SK-N-SH (cell line): Measurements from ENCODE around the gene KRTAP21-3. TPM values are rescaled to one million over a fixed set of nuclear protein-coding genes. Genes with fewer than 3 reads are reported as not detected.

Experiments used
- CTCF ChIA-PET: fragments of 300-600, 350-600 bp; formaldehyde crosslinking; extraction: SDS; loops from one replicate; lab custom pipeline; 2021; lab: Yijun Ruan, JAX
- POLR2A ChIA-PET: fragments of 350-600 bp; sonication (Branson Sonifier 250); formaldehyde crosslinking; extraction: SDS; loops from one replicate; lab custom pipeline; 2020; ENCODE audit warnings: antibody characterized with exemption, inconsistent platforms; lab: Yijun Ruan, JAX
- DNase-seq: peaks from one replicate; pipeline ENCODE4 v3.0.0; 2012
- H2AFZ ChIP-seq: fragments of 200-600 bp; sonication (generic); 2 replicates; pipeline ENCODE4 v1.8.1; 2016; ENCODE audit warnings: antibody characterized with exemption, mild to moderate bottlenecking, low read depth
- H3F3A ChIP-seq: fragments of 200-600 bp; sonication (generic); replicated peaks from 2 replicates; pipeline ENCODE3; 2016; ENCODE audit warnings: antibody characterized with exemption, mild to moderate bottlenecking; ENCODE audit not compliant: insufficient read depth
- H3K27ac ChIP-seq, 2 experiments: fragments of 200-500 bp in 1 of 2; fragments of 200-600 bp in 1 of 2; sonication (Bioruptor generic) in 1 of 2; sonication (generic), shearing (Covaris generic) in 1 of 2; 2 replicates each; pipeline versions ENCODE4 v1.5.1 to v1.6.1; 2014 to 2016; ENCODE audit warnings: low read depth in 2 of 2, inconsistent platforms in 1 of 2, low read length in 1 of 2, mild to moderate bottlenecking in 1 of 2, mixed read lengths in 1 of 2
- H3K27me3 ChIP-seq: fragments of 200-600 bp; sonication (generic), shearing (Covaris generic); 2 replicates; pipeline ENCODE4 v1.6.1; 2016; ENCODE audit warnings: mixed run types; ENCODE audit not compliant: insufficient read depth
- H3K36me3 ChIP-seq, 2 experiments: fragments of 200-500 bp in 1 of 2; fragments of 200-600 bp in 1 of 2; sonication (Bioruptor generic) in 1 of 2; sonication (generic) in 1 of 2; replicated peaks in 1 of 2; 2 replicates each; pipeline versions ENCODE3 to v1.5.1; 2014 to 2016; ENCODE audit warnings: low read length in 1 of 2, mild to moderate bottlenecking in 1 of 2; ENCODE audit not compliant: insufficient read depth in 2 of 2, control insufficient read depth in 1 of 2
- H3K4me1 ChIP-seq, 2 experiments: fragments of 200-500 bp in 1 of 2; fragments of 200-600 bp in 1 of 2; sonication (Bioruptor generic) in 1 of 2; sonication (generic), shearing (Covaris generic) in 1 of 2; 2 replicates each; pipeline versions ENCODE4 v1.5.1 to v1.6.1; 2014 to 2016; ENCODE audit warnings: low read depth in 1 of 2, low read length in 1 of 2, mixed run types in 1 of 2; ENCODE audit not compliant: insufficient read depth in 2 of 2, control insufficient read depth in 1 of 2
- H3K4me2 ChIP-seq: fragments of 200-600 bp; sonication (generic), shearing (Covaris generic); 2 replicates; pipeline ENCODE4 v1.6.1; 2017; ENCODE audit warnings: mixed run types
- H3K4me3 ChIP-seq, 2 experiments: fragments of 200-500 bp in 1 of 2; fragments of 200-600 bp in 1 of 2; sonication (Bioruptor generic) in 1 of 2; sonication (generic), shearing (Covaris generic) in 1 of 2; 2 replicates each; pipeline versions ENCODE4 v1.5.1 to v1.8.1; 2014 to 2016; ENCODE audit warnings: low read depth in 2 of 2, inconsistent platforms in 1 of 2, low read length in 1 of 2, mild to moderate bottlenecking in 1 of 2, mixed read lengths in 1 of 2, moderate library complexity in 1 of 2
- H3K79me2 ChIP-seq: fragments of 200-600 bp; sonication (generic); 2 replicates; pipeline ENCODE4 v1.8.1; 2017; ENCODE audit warnings: mild to moderate bottlenecking; ENCODE audit not compliant: insufficient read depth
- H3K9ac ChIP-seq: fragments of 200-600 bp; sonication (generic); 2 replicates; pipeline ENCODE4 v1.6.1; 2017; ENCODE audit warnings: mixed run types
- H3K9me2 ChIP-seq: fragments of 200-600 bp; sonication (generic); 2 replicates; pipeline ENCODE4 v1.6.1; 2017; ENCODE audit warnings: mixed run types
- H3K9me3 ChIP-seq: fragments of 200-600 bp; sonication (generic); 2 replicates; pipeline ENCODE4 v1.6.1; 2017; ENCODE audit warnings: mixed run types, mild to moderate bottlenecking, moderate library complexity
- H4K20me1 ChIP-seq: fragments of 200-600 bp; sonication (generic); 2 replicates; pipeline ENCODE4 v1.6.1; 2017; ENCODE audit warnings: mild to moderate bottlenecking, mixed run types; ENCODE audit not compliant: insufficient read depth
- ELF1 ChIP-seq: IDR thresholded peaks from 2 replicates; pipeline ENCODE4 v1.4.0; 2012
- EP300 ChIP-seq, 2 experiments: IDR thresholded peaks; 2 replicates each; pipeline versions ENCODE4 v1.4.0 to v1.6.1; 2012; ENCODE audit warnings: borderline replicate concordance in 1 of 2, low read depth in 1 of 2, low read length in 1 of 2
- EZH2phosphoT487 ChIP-seq: fragments of 200-600 bp; sonication (generic); IDR thresholded peaks from 2 replicates; pipeline ENCODE4 v1.6.1; 2017; ENCODE audit warnings: low read depth, mixed run types, mild to moderate bottlenecking, antibody characterized with exemption, moderate library complexity, borderline replicate concordance
- GABPA ChIP-seq: IDR thresholded peaks from 2 replicates; pipeline ENCODE4 v1.4.0; 2012; ENCODE audit warnings: low read depth, mild to moderate bottlenecking
- GATA2 ChIP-seq: sonication (generic); formaldehyde crosslinking; IDR thresholded peaks from 2 replicates; pipeline ENCODE4 v1.5.0; 2020; ENCODE audit warnings: mild to moderate bottlenecking, missing genetic modification reagents
- IRF3 ChIP-seq: fragments of 150-350 bp; IDR thresholded peaks from 2 replicates; pipeline ENCODE4 v1.6.1; 2016; ENCODE audit warnings: mild to moderate bottlenecking, low read depth, low read length
- JUND ChIP-seq: IDR thresholded peaks from 2 replicates; pipeline ENCODE4 v1.4.0; 2012
- MXI1 ChIP-seq: IDR thresholded peaks from 2 replicates; pipeline ENCODE4 v1.6.1; 2012; ENCODE audit warnings: mild to moderate bottlenecking, low read depth, low read length, improper control_type of control experiment
- PBX3 ChIP-seq: IDR thresholded peaks from 2 replicates; pipeline ENCODE4; 2012
- RFX5 ChIP-seq: IDR thresholded peaks from 2 replicates; pipeline ENCODE4 v1.6.1; 2012; ENCODE audit warnings: mild to moderate bottlenecking, improper control_type of control experiment, low read length
- SMC3 ChIP-seq: IDR thresholded peaks from 2 replicates; pipeline ENCODE4 v1.6.1; 2012; ENCODE audit warnings: low read depth, low read length, improper control_type of control experiment
- TAF1 ChIP-seq: IDR thresholded peaks from 2 replicates; pipeline ENCODE4 v1.6.1; 2012; ENCODE audit warnings: low read depth, mild to moderate bottlenecking, low read length, moderate library complexity, borderline replicate concordance
- YY1 ChIP-seq: IDR thresholded peaks from 2 replicates; pipeline ENCODE4 v1.4.0; 2012; ENCODE audit warnings: low read depth, mild to moderate bottlenecking
- WGBS: methylation state at CpG from one replicate; pipeline ENCODE4 v1.1.6; 2017; ENCODE audit warnings: low lambda C conversion rate; 5-methylcytosine and 5-hydroxymethylcytosine counted together
- polyA plus RNA-seq, 3 experiments: library from polyadenylated mRNA; depleted of rRNA; stranded (reverse); fragments of >200 nt; gene quantifications; 2 replicates each; pipeline ENCODE4 v1.2.3, GENCODE V29; 2012
- TF ChIP-seq, protein P1 (sequence below): IDR thresholded peaks from 2 replicates; pipeline ENCODE4 v1.6.1; 2012; ENCODE audit warnings: mild to moderate bottlenecking, low read depth, low read length, moderate library complexity

KRTAP21-3 gene
- polyA plus RNA-seq, 1 of the 3 experiments (the other 2 are of a cell fraction) = not detected

GRCh38 chr21:30740462-30740861, 21.9 kb upstream of the KRTAP21-3 start:
- no peaks in the 10 kb centered on the region for H4K20me1 ChIP-seq
- no peak overlapping the region for H3K27ac ChIP-seq
- H3K4me1 ChIP-seq = no peaks in the 10 kb centered on the region
- no peak overlapping the region for H3K4me2 ChIP-seq
- DNase-seq = no peak
- peaks cover 12% of the 10 kb centered on the region for H3K27me3 ChIP-seq
- no peak for TF ChIP-seq SMC3
- TF ChIP-seq YY1 = no peak
- no peak for TF ChIP-seq EP300 (IDR thresholded peaks at IDR 0.05; ENCODE audit: borderline replicate concordance in 1 of 2, low read depth in 1 of 2, low read length in 1 of 2)
- TF ChIP-seq JUND = no peak
- TF ChIP-seq GABPA = no peak
- no peak for TF ChIP-seq PBX3
- no peak for TF ChIP-seq MXI1
- TF ChIP-seq RFX5 = no peak
- no peak for TF ChIP-seq GATA2
- TF ChIP-seq ELF1 = no peak
- TF ChIP-seq, protein P1, sequence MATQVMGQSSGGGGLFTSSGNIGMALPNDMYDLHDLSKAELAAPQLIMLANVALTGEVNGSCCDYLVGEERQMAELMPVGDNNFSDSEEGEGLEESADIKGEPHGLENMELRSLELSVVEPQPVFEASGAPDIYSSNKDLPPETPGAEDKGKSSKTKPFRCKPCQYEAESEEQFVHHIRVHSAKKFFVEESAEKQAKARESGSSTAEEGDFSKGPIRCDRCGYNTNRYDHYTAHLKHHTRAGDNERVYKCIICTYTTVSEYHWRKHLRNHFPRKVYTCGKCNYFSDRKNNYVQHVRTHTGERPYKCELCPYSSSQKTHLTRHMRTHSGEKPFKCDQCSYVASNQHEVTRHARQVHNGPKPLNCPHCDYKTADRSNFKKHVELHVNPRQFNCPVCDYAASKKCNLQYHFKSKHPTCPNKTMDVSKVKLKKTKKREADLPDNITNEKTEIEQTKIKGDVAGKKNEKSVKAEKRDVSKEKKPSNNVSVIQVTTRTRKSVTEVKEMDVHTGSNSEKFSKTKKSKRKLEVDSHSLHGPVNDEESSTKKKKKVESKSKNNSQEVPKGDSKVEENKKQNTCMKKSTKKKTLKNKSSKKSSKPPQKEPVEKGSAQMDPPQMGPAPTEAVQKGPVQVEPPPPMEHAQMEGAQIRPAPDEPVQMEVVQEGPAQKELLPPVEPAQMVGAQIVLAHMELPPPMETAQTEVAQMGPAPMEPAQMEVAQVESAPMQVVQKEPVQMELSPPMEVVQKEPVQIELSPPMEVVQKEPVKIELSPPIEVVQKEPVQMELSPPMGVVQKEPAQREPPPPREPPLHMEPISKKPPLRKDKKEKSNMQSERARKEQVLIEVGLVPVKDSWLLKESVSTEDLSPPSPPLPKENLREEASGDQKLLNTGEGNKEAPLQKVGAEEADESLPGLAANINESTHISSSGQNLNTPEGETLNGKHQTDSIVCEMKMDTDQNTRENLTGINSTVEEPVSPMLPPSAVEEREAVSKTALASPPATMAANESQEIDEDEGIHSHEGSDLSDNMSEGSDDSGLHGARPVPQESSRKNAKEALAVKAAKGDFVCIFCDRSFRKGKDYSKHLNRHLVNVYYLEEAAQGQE = no peak
- no peak for TF ChIP-seq EZH2phosphoT487
- no peak for TF ChIP-seq IRF3
- TF ChIP-seq TAF1 = no peak
- H3F3A ChIP-seq = no peaks in the 10 kb centered on the region
- 27% methylated on average over 2 of the region's 2 CpGs for WGBS
- no peaks in the 10 kb centered on the region for H3K79me2 ChIP-seq
- H3K4me3 ChIP-seq = no peak overlapping the region
- ChIA-PET POLR2A (no interaction called here), CTCF (no interaction called here)
- no peak overlapping the region for H3K9ac ChIP-seq
- H3K9me2 ChIP-seq = no peaks in the 10 kb centered on the region
- H2AFZ ChIP-seq = no peak overlapping the region
- H3K9me3 ChIP-seq = no peaks in the 10 kb centered on the region
- H3K36me3 ChIP-seq = no peaks in the 10 kb centered on the region
